Embryonic facial prominence (tissue), 1 donor: ENCODE measurements around the gene ANKRD18A.

Experiments
- DNase-seq: peaks from one replicate; pipeline ENCODE4 v3.0.0-alpha.2; 2016; ENCODE audit errors: extremely low spot score

The ANKRD18A gene

GRCh38 chr9:38529317-38529716 is 91.1 kb downstream of the ANKRD18A start:
- no peak for DNase-seq

DNA sequence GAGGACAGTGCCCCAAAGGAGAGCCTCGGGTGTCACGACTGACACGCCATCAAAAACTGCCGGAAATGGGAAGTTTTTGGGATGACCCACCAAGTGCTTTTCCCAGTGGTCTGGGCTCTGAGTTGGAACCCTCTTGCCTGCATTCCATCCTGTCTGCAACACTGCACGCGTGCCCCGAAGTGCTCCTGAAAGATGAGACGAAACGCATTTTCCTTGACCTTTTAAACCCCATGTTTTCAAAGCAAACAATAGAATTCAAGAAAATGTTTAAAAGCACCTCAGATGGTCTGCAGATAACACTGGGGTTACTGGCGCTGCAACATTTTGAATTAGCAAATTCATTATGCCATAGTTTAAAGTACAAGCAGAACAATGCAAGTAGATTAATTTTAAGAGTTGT is 92.9 kb downstream of the ANKRD18A start:
- DNase-seq = no peak

- DNase-seq = no peak
Measured at GRCh38 chr9:38526591-38526990, 93.8 kb downstream of the ANKRD18A start.

DNA sequence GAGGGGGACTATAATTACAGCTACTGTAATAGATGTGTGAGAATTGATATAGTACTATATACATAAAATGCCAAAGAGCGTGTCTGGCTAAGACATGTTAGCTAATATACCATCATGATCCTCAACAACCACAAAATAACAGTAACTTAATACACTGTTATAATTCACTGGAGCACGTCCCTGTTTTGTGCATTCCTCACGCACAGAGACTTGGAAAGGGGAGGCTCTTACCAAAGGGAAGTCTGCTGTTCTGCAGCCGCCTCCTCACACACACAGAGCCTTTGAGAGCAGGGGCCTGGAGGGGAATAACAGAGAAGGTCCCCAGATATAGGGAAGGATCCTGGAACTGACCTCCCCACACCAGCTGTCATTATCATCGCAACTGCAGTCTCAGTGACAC is 97.3 kb downstream of the ANKRD18A start:
- no peak for DNase-seq

DNA sequence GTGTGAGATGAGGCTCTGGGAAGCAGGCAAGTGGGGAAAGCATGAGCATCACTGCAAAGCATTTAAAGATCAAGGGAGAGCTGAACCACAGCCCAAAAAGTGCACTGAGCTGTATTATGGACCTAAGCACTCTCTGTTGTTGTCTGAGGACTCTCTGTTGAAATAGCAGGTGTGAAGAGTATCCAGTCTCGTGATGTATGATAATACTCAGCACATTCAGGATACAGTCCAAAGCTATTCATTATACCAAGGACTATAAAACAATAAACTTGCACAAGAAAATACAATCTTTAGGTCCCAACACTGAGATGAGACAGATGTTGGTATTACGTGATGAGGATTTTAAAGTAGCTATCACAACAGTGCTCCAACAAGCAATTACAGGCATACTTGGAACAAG is 98.6 kb downstream of the ANKRD18A start:
- DNase-seq = no peak
